B cell (primary cell): Measurements from ENCODE around the gene MAZ. TPM values are rescaled to one million over a fixed set of nuclear protein-coding genes. Genes with fewer than 3 reads are reported as not detected.

Source experiments
- ATAC-seq: fragments of 200-7000 bp; cut with Tn5 transposase; one replicate; pipeline ENCODE4 v1.10.0; 2021; ENCODE audit warnings: low read depth, mild to moderate bottlenecking, moderate number of reproducible peaks, moderate library complexity
- CTCF ChIA-PET: fragments of 350-600 bp; sonication (Branson Sonifier 250); formaldehyde crosslinking; loops from one replicate; lab custom pipeline; 2021; ENCODE audit warnings: antibody characterized with exemption, inconsistent platforms; lab: Charles Lee
- POLR2A ChIA-PET: fragments of 350-600 bp; sonication (Branson Sonifier 250); formaldehyde crosslinking; loops from one replicate; lab custom pipeline; 2021; ENCODE audit warnings: antibody characterized with exemption; lab: Charles Lee
- DNase-seq: peaks from one replicate; pipeline ENCODE4 v3.0.0; 2013
- H2AFZ ChIP-seq: 2 replicates; pipeline ENCODE4 v1.6.1; 2012; ENCODE audit warnings: mild to moderate bottlenecking, low read depth, low read length; ENCODE audit not compliant: insufficient read depth, poor library complexity, severe bottlenecking
- H3K27ac ChIP-seq, 2 donors: 1 replicate in 1 of 2; 2 replicates in 1 of 2; pipeline ENCODE4 v1.5.1; 2012 to 2013; ENCODE audit warnings: low read length in 2 of 2, mild to moderate bottlenecking in 2 of 2, moderate library complexity in 1 of 2
- H3K27me3 ChIP-seq, 4 experiments: fragments of 200-600 bp in 1 of 4; sonication (generic) in 1 of 4; replicated peaks in 1 of 4; 1 replicate in 2 of 4; 2 replicates in 2 of 4; pipeline versions ENCODE4 v1.6.1 to v1.7.0; 2013 to 2016; ENCODE audit warnings: low read length in 3 of 4, mild to moderate bottlenecking in 2 of 4, mixed read lengths in 1 of 4, moderate library complexity in 1 of 4; ENCODE audit not compliant: insufficient read depth in 4 of 4, control insufficient read depth in 3 of 4; ENCODE audit errors: control extremely low read depth in 1 of 4
- H3K36me3 ChIP-seq, 2 experiments: replicated peaks in 1 of 2; 1 replicate in 1 of 2; 2 replicates in 1 of 2; pipeline versions ENCODE4 v1.6.1 to v1.7.1; 2013; ENCODE audit warnings: low read length in 1 of 2; ENCODE audit not compliant: insufficient read depth in 2 of 2, control insufficient read depth in 1 of 2; ENCODE audit errors: control extremely low read depth in 1 of 2, extremely low read depth in 1 of 2
- H3K4me1 ChIP-seq, 2 donors: fragments of 200-600 bp in 1 of 2; sonication (generic) in 1 of 2; 1 replicate in 1 of 2; 2 replicates in 1 of 2; pipeline versions ENCODE4 v1.5.1 to v1.6.1; 2013 to 2017; ENCODE audit warnings: low read length in 2 of 2; ENCODE audit not compliant: control insufficient read depth in 2 of 2, insufficient read depth in 2 of 2
- H3K4me2 ChIP-seq: replicated peaks from 2 replicates; pipeline ENCODE3; 2012; ENCODE audit warnings: mild to moderate bottlenecking, low read depth, low read length; ENCODE audit not compliant: poor library complexity, severe bottlenecking
- H3K4me3 ChIP-seq, 5 experiments: fragments of 200-600 bp in 1 of 5; sonication (generic) in 1 of 5; 1 replicate in 3 of 5; 2 replicates in 2 of 5; pipeline versions ENCODE4 v1.5.1 to v1.7.0; 2011 to 2016; ENCODE audit warnings: low read length in 4 of 5, mild to moderate bottlenecking in 4 of 5, low read depth in 2 of 5, control low read depth in 1 of 5, moderate library complexity in 1 of 5; ENCODE audit not compliant: insufficient read depth in 1 of 5; ENCODE audit errors: control extremely low read depth in 1 of 5, extremely low read depth in 1 of 5
- H3K79me2 ChIP-seq: fragments of 200-600 bp; sonication (generic); one replicate; pipeline ENCODE4 v1.6.0; 2016; ENCODE audit warnings: low read length; ENCODE audit not compliant: control insufficient read depth, insufficient read depth
- H3K9ac ChIP-seq: fragments of 200-600 bp; sonication (generic); 2 replicates; pipeline ENCODE4 v1.6.1; 2017; ENCODE audit warnings: mild to moderate bottlenecking, low read length, moderate library complexity
- H3K9me3 ChIP-seq, 3 donors: one replicate each; pipeline versions ENCODE4 v1.6.1 to v1.7.1; 2013; ENCODE audit warnings: low read length in 2 of 3; ENCODE audit not compliant: control insufficient read depth in 2 of 3, insufficient read depth in 1 of 3; ENCODE audit errors: control extremely low read depth in 1 of 3
- H4K20me1 ChIP-seq: 2 replicates; pipeline ENCODE4 v1.6.0; 2012; ENCODE audit warnings: mild to moderate bottlenecking, low read length; ENCODE audit not compliant: insufficient read depth, control insufficient read depth, poor library complexity, severe bottlenecking
- H3K27ac Mint-ChIP-seq: one replicate; pipeline ENCODE4 v1.8.0; 2021; ENCODE audit warnings: mixed read lengths
- H3K27me3 Mint-ChIP-seq: one replicate; pipeline ENCODE4 v1.8.0; 2021; ENCODE audit warnings: mixed read lengths
- H3K4me1 Mint-ChIP-seq: one replicate; pipeline ENCODE4 v1.8.0; 2021; ENCODE audit warnings: mixed read lengths
- H3K4me3 Mint-ChIP-seq: one replicate; pipeline ENCODE4 v1.8.0; 2021; ENCODE audit warnings: mixed read lengths
- H3K9me3 Mint-ChIP-seq: one replicate; pipeline ENCODE4 v1.8.0; 2022; ENCODE audit warnings: mixed read lengths; ENCODE audit not compliant: insufficient read depth
- CTCF ChIP-seq: fragments of 200-600 bp; IDR thresholded peaks from one replicate; pipeline ENCODE4 v1.8.0; 2022; ENCODE audit warnings: antibody characterized with exemption, mild to moderate bottlenecking
- EZH2 ChIP-seq: IDR thresholded peaks from 2 replicates; pipeline ENCODE4 v1.6.1; 2012; ENCODE audit warnings: borderline replicate concordance, low read depth, mild to moderate bottlenecking, moderate library complexity, low read length; ENCODE audit not compliant: insufficient read depth, poor library complexity, severe bottlenecking
- WGBS: methylation state at CpG from one replicate; pipeline ENCODE4 v1.1.5; 2013; ENCODE audit warnings: missing lambda C conversion rate; ENCODE audit not compliant: insufficient coverage; 5-methylcytosine and 5-hydroxymethylcytosine counted together
- intact Hi-C: fragments of 100-400 bp; cut with micrococcal nuclease; formaldehyde crosslinking; loops from one replicate; pipeline ENCODE4 v1.10.0; 2022
- polyA plus RNA-seq: library from polyadenylated mRNA; depleted of rRNA; stranded (reverse); fragments of >200 nt; gene quantifications from 2 replicates; pipeline ENCODE4 v1.2.3, GENCODE V29; 2012
- total RNA-seq, 2 donors: library from RNA; stranded (reverse); fragments of 120-200 nt in 1 of 2; gene quantifications; 1 replicate in 1 of 2; 2 replicates in 1 of 2; pipeline versions ENCODE4 v1.2.3 to v1.2.4, GENCODE V29; 2013 to 2022

The MAZ gene
- total and polyA plus RNA-seq, 2 donors (not counting 1 experiment from before 2014, with no cell fraction given) = 170 to 198 TPM

DNA sequence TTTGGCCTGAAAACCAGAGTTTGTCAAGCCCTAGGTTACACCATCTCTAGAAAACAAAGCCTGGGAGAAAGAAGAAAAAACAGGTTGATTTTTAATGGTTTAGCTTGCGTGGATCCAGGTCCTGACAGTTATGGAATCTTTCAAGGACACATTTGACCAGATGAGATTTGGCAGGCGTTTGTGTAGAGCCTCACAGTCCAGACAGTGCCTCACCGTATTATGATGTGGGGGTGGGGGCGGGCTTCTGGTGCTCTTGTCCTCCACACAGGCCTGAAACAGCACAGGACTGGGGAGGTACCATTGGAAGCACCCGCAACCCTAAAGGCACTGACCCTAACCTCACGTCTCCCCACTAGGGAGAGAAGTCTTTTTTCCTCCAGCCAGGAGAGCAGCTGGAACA, 33.5 kb downstream of the MAZ start:
- H3K4me2 ChIP-seq = no peak overlapping the region
- H3K27ac Mint-ChIP-seq = no peak overlapping the region
- POLR2A ChIA-PET = interaction anchor here (0.8 kb wide), 1 partner anchor 20 kb away, joined by 3 read pairs; no protein-coding TSS in a partner anchor

DNA sequence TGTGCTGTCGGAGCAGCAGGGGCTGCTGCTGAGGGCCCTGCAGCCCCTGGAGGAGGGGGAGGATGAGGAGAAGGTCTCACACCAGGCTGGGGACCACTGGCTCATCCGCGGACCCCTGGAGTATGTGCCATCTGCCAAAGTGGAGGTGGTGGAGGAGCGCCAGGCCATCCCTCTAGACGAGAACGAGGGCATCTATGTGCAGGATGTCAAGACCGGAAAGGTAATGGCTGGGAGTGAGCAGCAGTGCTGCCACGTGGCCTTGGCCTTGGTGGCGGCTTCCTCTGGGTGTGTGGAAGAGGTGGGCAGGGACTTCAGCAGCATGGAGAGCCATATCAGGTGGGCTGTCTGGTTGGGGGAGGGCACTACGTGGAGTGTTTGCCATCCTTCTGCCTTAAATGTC, 33.9 kb downstream of the MAZ start:
- Mint-ChIP-seq H3K4me1 (no peaks in the 10 kb centered on the region), H3K27ac (no peak overlapping the region), H3K4me3 (no peak overlapping the region), H3K27me3 (no peaks in the 10 kb centered on the region), H3K9me3 (no peaks in the 10 kb centered on the region)
- ATAC-seq (no peak), DNase-seq (no peak)
- Histone ChIP-seq H3K4me2 (no peak overlapping the region), H3K79me2 (no peaks in the 10 kb centered on the region), H3K27me3 (no peaks in the 10 kb centered on the region), H3K36me3 (peaks cover 1 to 55% of the 10 kb centered on the region in 2 experiments), H3K4me3 (no peak overlapping the region), H3K4me1 (no peaks in the 10 kb centered on the region), H3K27ac (no peak overlapping the region), H2AFZ (no peak overlapping the region), H3K9me3 (no peaks in the 10 kb centered on the region), H4K20me1 (no peaks in the 10 kb centered on the region), H3K9ac (no peak overlapping the region)
- intact Hi-C loops = no loop called here
- ChIA-PET POLR2A (interaction anchor here (0.8 kb wide), 1 partner anchor 20 kb away, joined by 3 read pairs; no protein-coding TSS in a partner anchor), CTCF (interaction anchor here (1.2 kb wide), 1 partner anchor 10 kb away, joined by 4 read pairs; no protein-coding TSS in a partner anchor)
- no peak for TF ChIP-seq EZH2
- no peak for TF ChIP-seq CTCF
- WGBS = 98% methylated on average over 9 of the region's 10 CpGs

More for the DNA sequence above, 33.5 kb downstream of the MAZ start:
- 96% methylated on average over 3 of the region's 6 CpGs for WGBS
- H3K27ac ChIP-seq = no peak overlapping the region
- H4K20me1 ChIP-seq = no peaks in the 10 kb centered on the region
- DNase-seq (no peak), ATAC-seq (no peak)
- H3K4me3 Mint-ChIP-seq = no peak overlapping the region
- CTCF ChIA-PET = interaction anchor here (1.2 to 1.3 kb wide), 2 partner anchors 8 to 10 kb away, joined by 4 read pairs; no protein-coding TSS in a partner anchor
- no peaks in the 10 kb centered on the region for H3K27me3 ChIP-seq
- H3K79me2 ChIP-seq = no peaks in the 10 kb centered on the region
- H3K9me3 Mint-ChIP-seq = no peaks in the 10 kb centered on the region
- no peaks in the 10 kb centered on the region for H3K4me1 ChIP-seq
- H3K9ac ChIP-seq = no peak overlapping the region
- no peaks in the 10 kb centered on the region for H3K9me3 ChIP-seq
- TF ChIP-seq EZH2 (no peak), CTCF (no peak)
- H2AFZ ChIP-seq = no peak overlapping the region
- H3K4me1 Mint-ChIP-seq = no peaks in the 10 kb centered on the region
- H3K27me3 Mint-ChIP-seq = no peaks in the 10 kb centered on the region
- H3K4me3 ChIP-seq = no peak overlapping the region
- intact Hi-C loops = no loop called here
- H3K36me3 ChIP-seq = peaks cover 4 to 55% of the 10 kb centered on the region in 2 experiments
